Astrocyte (in vitro differentiated cells and primary cell): ENCODE data around the gene FAM13A. TPM values are rescaled to one million over a fixed set of nuclear protein-coding genes. Genes with fewer than 3 reads are reported as not detected.

Source experiments
- DNase-seq: peaks from one replicate; pipeline ENCODE4 v3.0.0-alpha.2; 2010; ENCODE audit warnings: low read depth
- FAIRE-seq: peaks from 2 replicates; lab custom pipeline; 2011; peaks lifted over from hg19 to GRCh38; lab: Jason Lieb, UNC
- H2AFZ ChIP-seq: 2 replicates; pipeline ENCODE4 v1.6.0; 2012; ENCODE audit warnings: low read depth, low read length, inconsistent platforms
- H3K27ac ChIP-seq: 2 replicates; pipeline ENCODE4 v1.5.1; 2011; ENCODE audit warnings: low read depth, low read length, inconsistent platforms
- H3K27me3 ChIP-seq: 2 replicates; pipeline ENCODE4 v1.6.0; 2011; ENCODE audit warnings: low read length, inconsistent platforms; ENCODE audit not compliant: insufficient read depth
- H3K36me3 ChIP-seq: 2 replicates; pipeline ENCODE4 v1.5.1; 2011; ENCODE audit warnings: low read length, inconsistent platforms; ENCODE audit not compliant: insufficient read depth
- H3K4me1 ChIP-seq: 2 replicates; pipeline ENCODE4 v1.5.1; 2011; ENCODE audit warnings: low read length, inconsistent platforms; ENCODE audit not compliant: insufficient read depth
- H3K4me2 ChIP-seq: 2 replicates; pipeline ENCODE4 v1.6.0; 2012; ENCODE audit warnings: low read length, inconsistent platforms
- H3K4me3 ChIP-seq: 2 replicates; pipeline ENCODE4 v1.5.1; 2011; ENCODE audit warnings: low read depth, mild to moderate bottlenecking, low read length, inconsistent platforms; ENCODE audit not compliant: insufficient read depth
- H3K79me2 ChIP-seq: 2 replicates; pipeline ENCODE4 v1.6.0; 2012; ENCODE audit warnings: mild to moderate bottlenecking, low read length, inconsistent platforms; ENCODE audit not compliant: insufficient read depth
- H3K9ac ChIP-seq: 2 replicates; pipeline ENCODE4 v1.6.0; 2012; ENCODE audit warnings: mild to moderate bottlenecking, low read length, inconsistent platforms
- H3K9me3 ChIP-seq: 2 replicates; pipeline ENCODE4 v1.5.1; 2012; ENCODE audit warnings: low read depth, mild to moderate bottlenecking, low read length, inconsistent platforms; ENCODE audit not compliant: insufficient read depth
- H4K20me1 ChIP-seq: 2 replicates; pipeline ENCODE4 v1.6.0; 2012; ENCODE audit warnings: low read length, inconsistent platforms; ENCODE audit not compliant: insufficient read depth
- H3K27ac Mint-ChIP-seq: one replicate; pipeline ENCODE4 v1.8.0; 2021; ENCODE audit warnings: mild to moderate bottlenecking, mixed read lengths; ENCODE audit not compliant: unreplicated experiment
- H3K27me3 Mint-ChIP-seq: one replicate; pipeline ENCODE4 v1.8.0; 2021; ENCODE audit warnings: low read depth, mixed read lengths; ENCODE audit not compliant: unreplicated experiment
- H3K36me3 Mint-ChIP-seq: one replicate; pipeline ENCODE4 v1.8.0; 2021; ENCODE audit warnings: low read depth, mixed read lengths; ENCODE audit not compliant: unreplicated experiment
- H3K4me1 Mint-ChIP-seq: one replicate; pipeline ENCODE4 v1.8.0; 2021; ENCODE audit warnings: low read depth, mixed read lengths; ENCODE audit not compliant: unreplicated experiment
- H3K4me3 Mint-ChIP-seq: one replicate; pipeline ENCODE4 v1.8.0; 2021; ENCODE audit warnings: mild to moderate bottlenecking, moderate library complexity, mixed read lengths; ENCODE audit not compliant: unreplicated experiment
- H3K9me3 Mint-ChIP-seq: one replicate; pipeline ENCODE4 v1.8.0; 2021; ENCODE audit warnings: mild to moderate bottlenecking, mixed read lengths; ENCODE audit not compliant: unreplicated experiment
- EZH2 ChIP-seq: IDR thresholded peaks from 2 replicates; pipeline ENCODE4 v1.6.1; 2012; ENCODE audit warnings: mild to moderate bottlenecking, low read length, inconsistent platforms; ENCODE audit not compliant: insufficient read depth
- total RNA-seq: library from RNA; stranded (reverse); gene quantifications from 2 replicates; pipeline ENCODE4 v1.2.1, GENCODE V29; 2021
- TF ChIP-seq, protein P1 (sequence below): IDR thresholded peaks from 2 replicates; pipeline ENCODE4 v1.5.1; 2011; ENCODE audit warnings: low read depth, mild to moderate bottlenecking, inconsistent platforms, low read length, moderate library complexity; ENCODE audit not compliant: insufficient read depth

The FAM13A gene
- total RNA-seq, 1 donor from 2014 or later = 12.0 TPM

DNA sequence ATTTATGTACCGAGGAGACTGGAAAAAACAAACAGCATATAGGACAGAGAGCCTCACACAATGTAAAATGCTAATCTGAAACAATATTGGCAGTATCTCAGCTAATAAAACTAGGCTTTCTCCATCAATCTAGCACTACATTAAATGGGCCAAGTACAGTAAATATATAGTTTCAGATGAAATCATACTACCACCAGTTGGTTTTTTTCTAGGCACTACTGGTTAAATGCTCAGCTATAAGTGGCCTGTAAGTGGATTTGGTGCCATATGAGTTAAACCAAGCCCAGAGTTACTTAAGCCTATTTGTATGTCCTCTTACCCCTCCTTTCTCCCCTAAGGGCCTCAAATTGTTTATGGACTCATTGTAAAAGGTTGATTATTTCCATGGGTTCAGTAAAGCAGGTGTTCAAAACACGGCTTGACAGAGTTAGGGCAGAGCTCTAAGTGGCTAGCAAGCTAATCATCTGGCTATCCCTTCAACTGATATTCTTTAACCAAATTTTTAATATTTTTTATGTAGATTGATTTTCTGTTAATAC, 57.5 kb downstream of the FAM13A start:
- FAIRE-seq = no peak
- no peak overlapping the region for H3K27ac ChIP-seq

DNA sequence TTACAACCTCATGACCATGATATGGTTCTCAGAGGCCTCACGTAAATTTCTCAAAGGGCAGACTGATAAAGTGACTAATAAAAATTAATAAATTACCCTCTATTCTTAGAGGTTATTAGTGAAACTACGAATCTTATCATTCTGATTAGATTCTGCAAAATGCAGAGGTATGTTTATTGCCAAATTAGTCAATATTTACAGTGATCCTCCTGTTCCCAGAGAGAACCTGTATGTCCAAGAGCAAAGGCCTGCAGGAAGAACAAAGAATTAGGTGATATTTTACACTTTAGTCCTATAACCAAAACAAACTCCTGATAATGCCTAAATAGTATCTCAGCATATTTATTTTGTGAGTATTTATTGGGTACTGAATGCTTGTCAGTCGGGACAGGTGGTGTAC, 58.1 kb downstream of the FAM13A start:
- Histone ChIP-seq H3K4me1 (no peaks in the 10 kb centered on the region), H3K9ac (no peak overlapping the region), H3K27ac (no peak overlapping the region), H3K4me2 (no peak overlapping the region), H3K27me3 (no peaks in the 10 kb centered on the region), H3K79me2 (no peaks in the 10 kb centered on the region), H3K9me3 (no peaks in the 10 kb centered on the region), H3K36me3 (no peaks in the 10 kb centered on the region), H2AFZ (no peak overlapping the region), H3K4me3 (no peak overlapping the region), H4K20me1 (no peaks in the 10 kb centered on the region)
- FAIRE-seq = no peak
- Mint-ChIP-seq H3K27ac (no peak overlapping the region), H3K4me1 (peaks cover 8% of the 10 kb centered on the region), H3K36me3 (peaks cover 2% of the 10 kb centered on the region), H3K27me3 (no peaks in the 10 kb centered on the region), H3K4me3 (no peak overlapping the region), H3K9me3 (peaks cover 2% of the 10 kb centered on the region)
- TF ChIP-seq, protein P1, sequence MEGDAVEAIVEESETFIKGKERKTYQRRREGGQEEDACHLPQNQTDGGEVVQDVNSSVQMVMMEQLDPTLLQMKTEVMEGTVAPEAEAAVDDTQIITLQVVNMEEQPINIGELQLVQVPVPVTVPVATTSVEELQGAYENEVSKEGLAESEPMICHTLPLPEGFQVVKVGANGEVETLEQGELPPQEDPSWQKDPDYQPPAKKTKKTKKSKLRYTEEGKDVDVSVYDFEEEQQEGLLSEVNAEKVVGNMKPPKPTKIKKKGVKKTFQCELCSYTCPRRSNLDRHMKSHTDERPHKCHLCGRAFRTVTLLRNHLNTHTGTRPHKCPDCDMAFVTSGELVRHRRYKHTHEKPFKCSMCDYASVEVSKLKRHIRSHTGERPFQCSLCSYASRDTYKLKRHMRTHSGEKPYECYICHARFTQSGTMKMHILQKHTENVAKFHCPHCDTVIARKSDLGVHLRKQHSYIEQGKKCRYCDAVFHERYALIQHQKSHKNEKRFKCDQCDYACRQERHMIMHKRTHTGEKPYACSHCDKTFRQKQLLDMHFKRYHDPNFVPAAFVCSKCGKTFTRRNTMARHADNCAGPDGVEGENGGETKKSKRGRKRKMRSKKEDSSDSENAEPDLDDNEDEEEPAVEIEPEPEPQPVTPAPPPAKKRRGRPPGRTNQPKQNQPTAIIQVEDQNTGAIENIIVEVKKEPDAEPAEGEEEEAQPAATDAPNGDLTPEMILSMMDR = no peak
- no peak for TF ChIP-seq EZH2
- no peak for DNase-seq

More for the DNA sequence above, 57.5 kb downstream of the FAM13A start:
- H3K4me1 ChIP-seq = no peaks in the 10 kb centered on the region
- H4K20me1 ChIP-seq = no peaks in the 10 kb centered on the region
- no peak overlapping the region for H3K4me3 Mint-ChIP-seq
- TF ChIP-seq EZH2 = no peak
- TF ChIP-seq, protein P1 = no peak
- H3K9ac ChIP-seq = no peak overlapping the region
- no peak for DNase-seq
- H3K4me1 Mint-ChIP-seq = peaks cover 8% of the 10 kb centered on the region
- no peak overlapping the region for H3K27ac Mint-ChIP-seq
- no peak overlapping the region for H3K4me2 ChIP-seq
- no peak overlapping the region for H2AFZ ChIP-seq
- H3K27me3 ChIP-seq = no peaks in the 10 kb centered on the region
- H3K27me3 Mint-ChIP-seq = no peaks in the 10 kb centered on the region
- no peaks in the 10 kb centered on the region for H3K9me3 Mint-ChIP-seq
- no peaks in the 10 kb centered on the region for H3K36me3 ChIP-seq
- H3K36me3 Mint-ChIP-seq = peaks cover 2% of the 10 kb centered on the region
- H3K4me3 ChIP-seq = no peak overlapping the region
- no peaks in the 10 kb centered on the region for H3K79me2 ChIP-seq
- H3K9me3 ChIP-seq = no peaks in the 10 kb centered on the region

DNA sequence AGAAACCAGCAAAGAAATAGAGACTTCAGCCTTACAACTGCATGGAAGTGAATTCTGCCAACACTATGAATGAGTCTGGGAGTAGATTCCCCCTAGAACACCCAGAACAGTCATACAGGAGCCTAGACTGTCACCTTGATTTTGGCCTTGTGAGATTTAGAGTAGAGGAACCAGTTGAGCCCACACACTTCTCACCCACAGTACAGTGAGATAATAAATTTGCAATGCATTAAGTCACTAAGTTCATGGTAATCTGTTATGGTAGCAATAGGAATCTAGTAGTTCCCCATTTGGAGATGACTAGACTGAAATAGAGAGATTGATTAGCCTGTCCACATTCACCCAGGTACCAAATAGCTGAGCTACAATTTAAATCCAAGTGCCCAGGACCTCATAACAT, 59.0 kb downstream of the FAM13A start:
- peaks cover 8% of the 10 kb centered on the region for H3K4me1 Mint-ChIP-seq
- no peak overlapping the region for H2AFZ ChIP-seq
- H3K4me2 ChIP-seq = no peak overlapping the region
- peaks cover 2% of the 10 kb centered on the region for H3K9me3 Mint-ChIP-seq
- TF ChIP-seq EZH2 = no peak
- TF ChIP-seq, protein P1 = no peak
- peaks cover 2% of the 10 kb centered on the region for H3K36me3 Mint-ChIP-seq
- DNase-seq (no peak), FAIRE-seq (no peak)
- H3K79me2 ChIP-seq = no peaks in the 10 kb centered on the region
- no peaks in the 10 kb centered on the region for H3K27me3 ChIP-seq
- H3K9ac ChIP-seq = no peak overlapping the region
- H3K4me1 ChIP-seq = no peaks in the 10 kb centered on the region
- H3K4me3 Mint-ChIP-seq = no peak overlapping the region
- no peak overlapping the region for H3K27ac Mint-ChIP-seq
- H3K27ac ChIP-seq = no peak overlapping the region
- H3K27me3 Mint-ChIP-seq = no peaks in the 10 kb centered on the region
- no peaks in the 10 kb centered on the region for H3K36me3 ChIP-seq
- H4K20me1 ChIP-seq = no peaks in the 10 kb centered on the region
- no peak overlapping the region for H3K4me3 ChIP-seq
- H3K9me3 ChIP-seq = no peaks in the 10 kb centered on the region
